HCT116 (cell line): ENCODE results near the gene CHRNA5. TPM values are rescaled to one million over a fixed set of nuclear protein-coding genes. Genes with fewer than 3 reads are reported as not detected.

Experiments
- ATAC-seq: fragments of 200-7000 bp; cut with Tn5 transposase; 2 replicates; pipeline ENCODE4 v1.9.1; 2020; ENCODE audit warnings: mild to moderate bottlenecking, moderate library complexity
- BruUV-seq: library from RNA; stranded (reverse); fragments of 400-500 nt; replicated peaks from 2 replicates; lab custom pipeline; 2021; lab: Mats Ljungman, UMichigan
- CTCF ChIA-PET: fragments of 300-600 bp; sonication (Branson Sonifier 250); formaldehyde crosslinking; loops from one replicate; lab custom pipeline; 2021; ENCODE audit warnings: antibody characterized with exemption; lab: Charles Lee
- POLR2A ChIA-PET: fragments of 300-600, 350-600 bp; sonication (Branson Sonifier 250); formaldehyde crosslinking; loops from one replicate; lab custom pipeline; 2021; ENCODE audit warnings: antibody characterized with exemption; lab: Charles Lee
- RAD21 ChIA-PET, 2 experiments: fragments of 300-600 bp; sonication (Branson Sonifier 250); formaldehyde crosslinking; loops; one replicate each; lab custom pipeline; 2023; ENCODE audit warnings: low total read pairs in 2 of 2; ENCODE audit not compliant: uncharacterized antibody in 2 of 2, unreplicated experiment in 2 of 2, low non-redundant PET in 1 of 2; lab: Charles Lee
- DNase-seq: peaks from one replicate; pipeline ENCODE4 v3.0.0-alpha.2; 2010; ENCODE audit warnings: low read depth, low spot score
- H2AFZ ChIP-seq: fragments of 200-600 bp; shearing (Covaris generic), sonication (generic); 2 replicates; pipeline ENCODE4 v1.6.1; 2017; ENCODE audit warnings: low read depth, mixed run types, mixed read lengths, antibody characterized with exemption, low read length; ENCODE audit not compliant: poor library complexity, severe bottlenecking
- H3K27ac ChIP-seq: 2 replicates; pipeline ENCODE4 v1.5.1; 2012; ENCODE audit warnings: low read depth, low read length
- H3K27me3 ChIP-seq: fragments of 200-600 bp; sonication (generic); 2 replicates; pipeline ENCODE4 v1.6.1; 2016; ENCODE audit warnings: mixed run types, low read length, mixed read lengths; ENCODE audit not compliant: insufficient read depth
- H3K36me3 ChIP-seq, 2 experiments: fragments of 200-500 bp in 1 of 2; fragments of 200-600 bp in 1 of 2; sonication (Bioruptor generic) in 1 of 2; sonication (generic) in 1 of 2; 2 replicates each; pipeline versions ENCODE4 v1.5.1 to v1.6.1; 2014 to 2016; ENCODE audit warnings: low read length in 2 of 2, inconsistent platforms in 1 of 2, mixed read lengths in 1 of 2, mixed run types in 1 of 2; ENCODE audit not compliant: insufficient read depth in 2 of 2, control insufficient read depth in 1 of 2
- H3K4me1 ChIP-seq, 2 experiments: fragments of 200-600 bp in 1 of 2; sonication (generic) in 1 of 2; 2 replicates each; pipeline versions ENCODE4 v1.5.1 to v1.6.1; 2012 to 2017; ENCODE audit warnings: low read length in 2 of 2, inconsistent platforms in 1 of 2, mild to moderate bottlenecking in 1 of 2, mixed read lengths in 1 of 2, mixed run types in 1 of 2, moderate library complexity in 1 of 2; ENCODE audit not compliant: insufficient read depth in 2 of 2, control insufficient read depth in 1 of 2
- H3K4me2 ChIP-seq: fragments of 200-600 bp; sonication (generic); 2 replicates; pipeline ENCODE4 v1.6.1; 2017; ENCODE audit warnings: mixed run types, low read length, mixed read lengths
- H3K4me3 ChIP-seq, 2 experiments: fragments of 200-600 bp in 1 of 2; sonication (generic) in 1 of 2; replicated peaks in 1 of 2; 2 replicates each; pipeline ENCODE4 v1.5.1; 2011 to 2016; ENCODE audit warnings: low read length in 2 of 2, control low read depth in 1 of 2, low read depth in 1 of 2, mild to moderate bottlenecking in 1 of 2, mixed read lengths in 1 of 2, mixed run types in 1 of 2
- H3K79me2 ChIP-seq: fragments of 200-600 bp; sonication (generic); 2 replicates; pipeline ENCODE4 v1.6.1; 2017; ENCODE audit warnings: mild to moderate bottlenecking, mixed run types, low read length, moderate library complexity, mixed read lengths; ENCODE audit not compliant: insufficient read depth
- H3K9ac ChIP-seq: fragments of 200-600 bp; sonication (generic); 2 replicates; pipeline ENCODE4 v1.6.1; 2016; ENCODE audit warnings: low read length, mixed read lengths
- H3K9me2 ChIP-seq: fragments of 200-600 bp; sonication (generic), shearing (Covaris generic); 2 replicates; pipeline ENCODE4 v1.6.1; 2017; ENCODE audit warnings: mixed run types, mild to moderate bottlenecking, moderate library complexity; ENCODE audit not compliant: insufficient read depth
- H3K9me3 ChIP-seq, 2 experiments: fragments of 200-500 bp in 1 of 2; fragments of 200-600 bp in 1 of 2; sonication (Bioruptor generic) in 1 of 2; sonication (generic) in 1 of 2; 2 replicates each; pipeline ENCODE4 v1.6.1; 2014 to 2017; ENCODE audit warnings: low read length in 2 of 2, mixed read lengths in 2 of 2, inconsistent platforms in 1 of 2, low read depth in 1 of 2, mild to moderate bottlenecking in 1 of 2, mixed run types in 1 of 2, moderate library complexity in 1 of 2; ENCODE audit not compliant: control insufficient read depth in 1 of 2, insufficient read depth in 1 of 2
- H4K20me1 ChIP-seq: fragments of 200-600 bp; sonication (generic), shearing (Covaris generic); 2 replicates; pipeline ENCODE4 v1.6.1; 2017; ENCODE audit warnings: mixed run types, mild to moderate bottlenecking, moderate library complexity; ENCODE audit not compliant: insufficient read depth
- EGR1 ChIP-seq: IDR thresholded peaks from 2 replicates; pipeline ENCODE4 v1.6.1; 2012; ENCODE audit warnings: low read depth
- EZH2phosphoT487 ChIP-seq: fragments of 200-600 bp; IDR thresholded peaks from 2 replicates; pipeline ENCODE4 v1.6.1; 2018; ENCODE audit warnings: antibody characterized with exemption, borderline replicate concordance
- POLR2AphosphoS5 ChIP-seq: IDR thresholded peaks from 2 replicates; pipeline ENCODE4 v1.6.1; 2011; ENCODE audit warnings: mild to moderate bottlenecking, low read depth, low read length, moderate library complexity
- RAD21 ChIP-seq: IDR thresholded peaks from 2 replicates; pipeline ENCODE4 v1.6.1; 2012; ENCODE audit warnings: low read depth, mild to moderate bottlenecking
- SP1 ChIP-seq: IDR thresholded peaks from 2 replicates; pipeline ENCODE4 v1.6.1; 2012; ENCODE audit warnings: low read depth
- ZFX ChIP-seq: fragments of 450-650 bp; IDR thresholded peaks from 2 replicates; pipeline ENCODE4 v1.6.1; 2017
- ZNF274 ChIP-seq: fragments of 200-500 bp; sonication (Bioruptor generic); IDR thresholded peaks from 2 replicates; pipeline ENCODE4 v1.6.1; 2014; ENCODE audit warnings: mild to moderate bottlenecking, low read depth, low read length, inconsistent platforms
- intact Hi-C: fragments of 100-400 bp; cut with micrococcal nuclease; formaldehyde crosslinking; loops from 2 replicates; pipeline ENCODE4 v1.10.0; 2022
- total RNA-seq: library from RNA; stranded (reverse); gene quantifications from one replicate; pipeline ENCODE4 v1.2.1, GENCODE V29; 2021; ENCODE audit not compliant: unreplicated experiment
- TF ChIP-seq, protein P1 (sequence below): IDR thresholded peaks from 2 replicates; pipeline ENCODE4 v1.6.1; 2012
- TF ChIP-seq, protein P2 (sequence below): IDR thresholded peaks from 2 replicates; pipeline ENCODE4 v1.6.1; 2011; ENCODE audit warnings: mild to moderate bottlenecking, low read length, moderate library complexity; ENCODE audit not compliant: insufficient replicate concordance; ENCODE audit errors: extremely low read depth

The CHRNA5 gene
- total RNA-seq, 1 experiment from 2014 or later = 25.2 TPM

- TF ChIP-seq, protein P1, sequence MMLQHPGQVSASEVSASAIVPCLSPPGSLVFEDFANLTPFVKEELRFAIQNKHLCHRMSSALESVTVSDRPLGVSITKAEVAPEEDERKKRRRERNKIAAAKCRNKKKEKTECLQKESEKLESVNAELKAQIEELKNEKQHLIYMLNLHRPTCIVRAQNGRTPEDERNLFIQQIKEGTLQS = no peak
- TF ChIP-seq EGR1 (no peak), POLR2AphosphoS5 (no peak), ZFX (no peak)
- TF ChIP-seq, protein P2, sequence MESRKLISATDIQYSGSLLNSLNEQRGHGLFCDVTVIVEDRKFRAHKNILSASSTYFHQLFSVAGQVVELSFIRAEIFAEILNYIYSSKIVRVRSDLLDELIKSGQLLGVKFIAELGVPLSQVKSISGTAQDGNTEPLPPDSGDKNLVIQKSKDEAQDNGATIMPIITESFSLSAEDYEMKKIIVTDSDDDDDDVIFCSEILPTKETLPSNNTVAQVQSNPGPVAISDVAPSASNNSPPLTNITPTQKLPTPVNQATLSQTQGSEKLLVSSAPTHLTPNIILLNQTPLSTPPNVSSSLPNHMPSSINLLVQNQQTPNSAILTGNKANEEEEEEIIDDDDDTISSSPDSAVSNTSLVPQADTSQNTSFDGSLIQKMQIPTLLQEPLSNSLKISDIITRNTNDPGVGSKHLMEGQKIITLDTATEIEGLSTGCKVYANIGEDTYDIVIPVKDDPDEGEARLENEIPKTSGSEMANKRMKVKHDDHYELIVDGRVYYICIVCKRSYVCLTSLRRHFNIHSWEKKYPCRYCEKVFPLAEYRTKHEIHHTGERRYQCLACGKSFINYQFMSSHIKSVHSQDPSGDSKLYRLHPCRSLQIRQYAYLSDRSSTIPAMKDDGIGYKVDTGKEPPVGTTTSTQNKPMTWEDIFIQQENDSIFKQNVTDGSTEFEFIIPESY = no peak
These were observed 54.8 kb downstream of the CHRNA5 start (continued) for GRCh38 chr15:78620021-78620526.

DNA sequence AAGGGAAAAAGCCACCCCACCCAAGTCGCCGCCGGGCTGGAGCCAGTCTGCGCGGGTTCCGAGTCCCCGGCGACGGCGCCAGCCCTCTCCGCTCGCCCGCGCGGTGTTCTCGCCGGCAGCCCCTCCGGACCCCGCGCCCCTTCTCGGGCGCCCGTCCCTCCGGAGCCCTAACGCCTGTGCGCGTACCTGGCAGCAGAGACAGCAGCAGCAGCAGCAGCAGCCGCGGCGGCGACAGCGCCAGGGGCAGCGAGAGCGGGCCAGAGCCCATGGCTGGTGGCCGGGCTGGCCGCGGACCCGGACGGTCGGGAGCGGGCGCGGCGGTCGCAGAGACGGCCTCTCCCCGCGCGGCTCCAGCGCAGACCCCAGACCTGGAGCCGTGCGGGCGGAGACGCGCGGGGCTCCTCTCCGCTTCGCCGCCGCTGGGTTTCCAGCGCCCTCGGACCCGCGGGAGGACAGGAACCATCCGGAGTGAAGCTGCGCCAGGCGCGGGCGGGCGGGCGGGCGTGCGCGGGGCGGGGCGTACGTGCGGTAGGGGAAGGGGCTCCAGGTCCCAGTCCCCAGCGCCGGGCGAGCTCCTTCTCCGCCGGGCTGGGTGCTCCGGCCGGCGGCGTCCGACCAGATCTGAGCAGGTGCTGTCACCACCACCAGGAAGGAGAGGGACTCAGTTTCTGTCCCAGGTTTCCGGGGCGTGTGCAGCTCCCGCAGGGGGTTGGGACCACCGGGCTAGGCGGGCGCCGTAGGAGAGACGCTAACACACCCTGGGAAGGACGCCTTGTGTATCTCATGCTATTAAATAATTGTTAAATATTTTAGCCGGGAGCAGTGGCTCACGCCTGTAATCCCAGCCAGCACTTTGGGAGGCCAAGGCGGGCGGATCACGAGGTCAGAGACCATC lies 55.5 kb downstream of the CHRNA5 start, which contains the start of gene CHRNA3:
Gene CHRNA3, minus strand, starts transcription at position 470 of the 895 bp plus-strand sequence. Its CDS starts 202 bp downstream, at position 268.
- Histone ChIP-seq H3K9me2 (no peaks in the 10 kb centered on the region), H4K20me1 (no peaks in the 10 kb centered on the region), H3K27ac (no peak within 1 kb of the TSS; the same call in 1 of the 2 replicates), H3K36me3 (no peaks in the 10 kb centered on the region), H3K9me3 (no peaks in the 10 kb centered on the region), H3K9ac (no peak within 1 kb of the TSS), H3K4me2 (no peak within 1 kb of the TSS), H3K79me2 (no peaks in the 10 kb centered on the region), H3K4me1 (peaks cover 0 to 4% of the 10 kb centered on the region in 2 experiments; a peak in 1 of 4 replicates)
- ChIA-PET RAD21 (no interaction called here), CTCF (no interaction called here), POLR2A (no interaction called here)
- no TSS peak for BruUV-seq
- intact Hi-C loops = no loop called here
- DNase-seq = no peak
- no peak for TF ChIP-seq RAD21
- TF ChIP-seq EZH2phosphoT487 = no peak
- no peak for TF ChIP-seq SP1
- TF ChIP-seq ZNF274 = no peak
- TF ChIP-seq, protein P2 = no peak
- TF ChIP-seq, all 23 proteins: peak for 0
- no peak for ATAC-seq
- H2AFZ ChIP-seq = no peak within 1 kb of the TSS
- H3K27me3 ChIP-seq = no peaks in the 10 kb centered on the region
- H3K4me3 ChIP-seq = no peak within 1 kb of the TSS
